K562 (cell line): ENCODE data around the gene PSMC6. TPM values are rescaled to one million over a fixed set of nuclear protein-coding genes. Genes with fewer than 3 reads are reported as not detected.
A peak's percentile ranks its signal among the peaks of the same experiment; 100 is the strongest.

Experiments used
- EHMT2 ChIP-seq: fragments of 450-650 bp; IDR thresholded peaks from 2 replicates; pipeline ENCODE4 v1.6.1; 2018; ENCODE audit warnings: antibody characterized with exemption
- ESRRB ChIP-seq: fragments of 250-450 bp; sonication (Bioruptor Pico); IDR thresholded peaks from 2 replicates; pipeline ENCODE4 v1.5.0; 2020; ENCODE audit warnings: mild to moderate bottlenecking, moderate library complexity, borderline replicate concordance
- FOSL1 ChIP-seq: fragments of 200-800 bp; sonication (Bioruptor generic); conservative IDR thresholded peaks from 2 replicates; pipeline ENCODE4 v1.6.1; 2016; ENCODE audit warnings: missing genetic modification characterization, missing compliant biosample characterization
- HDGF ChIP-seq: fragments of 450-650 bp; IDR thresholded peaks from 2 replicates; pipeline ENCODE4 v1.6.1; 2016
- SIN3B ChIP-seq: fragments of 450-650 bp; IDR thresholded peaks from 2 replicates; pipeline ENCODE4 v1.6.1; 2017; ENCODE audit warnings: low read depth, mild to moderate bottlenecking, moderate library complexity
- SPI1 ChIP-seq: IDR thresholded peaks from 2 replicates; pipeline ENCODE4 v1.6.1; 2011; ENCODE audit warnings: low read depth, low read length, control low read depth, borderline replicate concordance
- SRSF9 ChIP-seq: fragments of 200-400 bp; formaldehyde crosslinking; IDR thresholded peaks from 2 replicates; pipeline ENCODE4 v1.6.1; 2017; ENCODE audit warnings: low read depth, low read length, borderline replicate concordance
- STAT5A ChIP-seq: IDR thresholded peaks from 2 replicates; pipeline ENCODE4 v1.6.1; 2012; ENCODE audit warnings: low read length, inconsistent platforms, borderline replicate concordance
- ZKSCAN8 ChIP-seq: fragments of 200-800 bp; sonication (Bioruptor generic); IDR thresholded peaks from 2 replicates; pipeline ENCODE4 v1.6.1; 2016; ENCODE audit warnings: missing genetic modification characterization, missing compliant biosample characterization
- ZNF263 ChIP-seq: sonication (generic); formaldehyde crosslinking; IDR thresholded peaks from 2 replicates; pipeline ENCODE4 v1.8.0; 2022; ENCODE audit warnings: mild to moderate bottlenecking, missing genetic modification reagents, borderline replicate concordance
- ZNF584 ChIP-seq: fragments of 200-800 bp; sonication (Bioruptor generic); IDR thresholded peaks from 2 replicates; pipeline ENCODE4 v1.6.1; 2016; ENCODE audit warnings: low read depth, mild to moderate bottlenecking, missing genetic modification characterization, missing compliant biosample characterization
- ZNF830 ChIP-seq: fragments of 250-450 bp; sonication (Bioruptor Pico); IDR thresholded peaks from 2 replicates; pipeline ENCODE4 v1.5.0; 2021; ENCODE audit warnings: mild to moderate bottlenecking
- polyA plus RNA-seq, 8 experiments: library from polyadenylated mRNA; depleted of rRNA in 4 of 8; stranded (reverse) in 5 of 8; unstranded in 3 of 8; fragments of >200 nt; fragmentation: Nextera tagmentation in 2 of 8; fragmentation: Illumina TruSeq in 1 of 8; extraction: Ambion mirVana in 2 of 8; extraction: Trizol in 1 of 8; gene quantifications; 2 replicates each; pipeline versions ENCODE4 v1.2.1 to v1.2.3, GENCODE V29; 2011 to 2014; ENCODE audit warnings: inconsistent platforms in 1 of 8, missing spikeins in 1 of 8
- total RNA-seq, 7 experiments: library from RNA; depleted of rRNA in 6 of 7; stranded (reverse); fragments of >200 nt in 6 of 7; fragmentation: Illumina TruSeq in 2 of 7; extraction: Trizol in 2 of 7; gene quantifications; 2 replicates each; pipeline versions ENCODE4 v1.2.1 to v1.2.3, GENCODE V29; 2011 to 2021; ENCODE audit warnings: low replicate concordance in 1 of 7
- TF ChIP-seq, protein P1 (sequence below): fragments of 200-400 bp; formaldehyde crosslinking; IDR thresholded peaks from 2 replicates; pipeline ENCODE4 v1.6.1; 2017; ENCODE audit warnings: mild to moderate bottlenecking, low read depth, low read length, moderate library complexity
- TF ChIP-seq, protein P2 (sequence below), 3 experiments: fragments of 200-800 bp in 1 of 3; fragments of 250-450 bp in 1 of 3; fragments of 450-650 bp in 1 of 3; sonication (Bioruptor Pico) in 1 of 3; sonication (Bioruptor generic) in 1 of 3; formaldehyde crosslinking in 1 of 3; IDR thresholded peaks; 2 replicates each; pipeline versions ENCODE4 v1.6.1 to v1.8.0; 2016 to 2022; ENCODE audit warnings: mild to moderate bottlenecking in 2 of 3, missing genetic modification characterization in 2 of 3, missing compliant biosample characterization in 1 of 3, moderate library complexity in 1 of 3
- TF ChIP-seq, protein P3 (sequence below): fragments of 250-450 bp; sonication (Bioruptor Pico); IDR thresholded peaks from 2 replicates; pipeline ENCODE4 v1.8.0; 2022; ENCODE audit warnings: moderate library complexity, mild to moderate bottlenecking, inconsistent platforms
- TF ChIP-seq, protein P4 (sequence below): fragments of 450-650 bp; formaldehyde crosslinking; IDR thresholded peaks from 2 replicates; pipeline ENCODE4 v1.4.0; 2022; ENCODE audit warnings: missing genetic modification characterization
- TF ChIP-seq, protein P5 (sequence below): sonication (generic); formaldehyde crosslinking; IDR thresholded peaks from 2 replicates; pipeline ENCODE4 v1.8.0; 2022; ENCODE audit warnings: mild to moderate bottlenecking, missing genetic modification reagents

PSMC6 gene
- total and polyA plus RNA-seq, 9 of the 15 experiments (the other 6 are each of a cell fraction or from before 2014, with no cell fraction given): 91.4 to 224 (median 182) TPM

DNA sequence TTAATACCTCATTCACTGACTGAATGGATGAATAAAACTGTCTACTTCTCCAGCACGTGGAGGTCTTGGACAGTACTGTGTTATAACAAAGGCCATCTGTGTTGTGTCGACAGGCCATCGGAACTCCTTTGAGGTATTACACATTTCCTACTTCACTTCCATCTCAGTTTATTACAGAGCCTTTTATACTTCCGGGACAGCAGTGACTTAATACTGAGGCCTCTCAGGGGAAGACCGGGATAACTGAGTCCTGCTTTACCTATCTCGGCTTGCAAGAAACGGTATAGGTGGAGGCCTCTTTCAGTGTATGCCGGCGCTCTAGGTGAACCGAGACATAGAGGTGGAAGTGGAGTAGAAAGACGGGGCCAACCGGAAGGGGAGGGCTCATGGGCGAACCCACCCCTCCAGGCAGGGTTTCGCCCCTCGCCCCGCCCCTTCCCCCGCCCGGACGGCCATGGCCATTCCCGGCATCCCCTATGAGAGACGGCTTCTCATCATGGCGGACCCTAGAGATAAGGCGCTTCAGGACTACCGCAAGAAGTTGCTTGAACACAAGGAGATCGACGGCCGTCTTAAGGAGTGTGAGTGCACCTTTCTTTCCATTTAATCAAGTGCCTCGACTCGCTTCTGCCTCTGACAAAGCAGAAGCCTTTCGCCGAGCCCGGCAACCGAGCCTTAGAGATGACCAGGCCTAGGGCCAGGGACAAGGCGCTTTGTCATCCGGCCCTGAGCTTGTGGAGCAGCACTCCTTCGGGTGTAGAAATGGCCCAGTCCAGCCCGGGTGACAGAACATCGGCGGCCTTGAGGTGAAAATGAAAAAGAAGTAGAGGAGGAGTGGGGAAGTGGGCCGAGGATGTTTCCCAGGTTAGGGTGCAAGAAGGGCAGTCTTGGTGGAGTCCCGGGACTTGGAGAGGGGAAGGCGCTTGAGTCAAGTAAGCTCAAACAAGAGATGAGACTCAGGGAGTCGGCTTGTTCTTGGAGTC, at the start of gene PSMC6 (continued):
- no peak for TF ChIP-seq ZNF584 (CRISPR knock-in tag)
- TF ChIP-seq EHMT2: no peak
- TF ChIP-seq, protein P1, sequence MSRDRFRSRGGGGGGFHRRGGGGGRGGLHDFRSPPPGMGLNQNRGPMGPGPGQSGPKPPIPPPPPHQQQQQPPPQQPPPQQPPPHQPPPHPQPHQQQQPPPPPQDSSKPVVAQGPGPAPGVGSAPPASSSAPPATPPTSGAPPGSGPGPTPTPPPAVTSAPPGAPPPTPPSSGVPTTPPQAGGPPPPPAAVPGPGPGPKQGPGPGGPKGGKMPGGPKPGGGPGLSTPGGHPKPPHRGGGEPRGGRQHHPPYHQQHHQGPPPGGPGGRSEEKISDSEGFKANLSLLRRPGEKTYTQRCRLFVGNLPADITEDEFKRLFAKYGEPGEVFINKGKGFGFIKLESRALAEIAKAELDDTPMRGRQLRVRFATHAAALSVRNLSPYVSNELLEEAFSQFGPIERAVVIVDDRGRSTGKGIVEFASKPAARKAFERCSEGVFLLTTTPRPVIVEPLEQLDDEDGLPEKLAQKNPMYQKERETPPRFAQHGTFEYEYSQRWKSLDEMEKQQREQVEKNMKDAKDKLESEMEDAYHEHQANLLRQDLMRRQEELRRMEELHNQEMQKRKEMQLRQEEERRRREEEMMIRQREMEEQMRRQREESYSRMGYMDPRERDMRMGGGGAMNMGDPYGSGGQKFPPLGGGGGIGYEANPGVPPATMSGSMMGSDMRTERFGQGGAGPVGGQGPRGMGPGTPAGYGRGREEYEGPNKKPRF: no peak
- no peak for TF ChIP-seq ESRRB (CRISPR knock-in tag)
- TF ChIP-seq ZNF830: no peak
- no peak for TF ChIP-seq ZKSCAN8 (CRISPR knock-in tag)
- TF ChIP-seq, protein P2, sequence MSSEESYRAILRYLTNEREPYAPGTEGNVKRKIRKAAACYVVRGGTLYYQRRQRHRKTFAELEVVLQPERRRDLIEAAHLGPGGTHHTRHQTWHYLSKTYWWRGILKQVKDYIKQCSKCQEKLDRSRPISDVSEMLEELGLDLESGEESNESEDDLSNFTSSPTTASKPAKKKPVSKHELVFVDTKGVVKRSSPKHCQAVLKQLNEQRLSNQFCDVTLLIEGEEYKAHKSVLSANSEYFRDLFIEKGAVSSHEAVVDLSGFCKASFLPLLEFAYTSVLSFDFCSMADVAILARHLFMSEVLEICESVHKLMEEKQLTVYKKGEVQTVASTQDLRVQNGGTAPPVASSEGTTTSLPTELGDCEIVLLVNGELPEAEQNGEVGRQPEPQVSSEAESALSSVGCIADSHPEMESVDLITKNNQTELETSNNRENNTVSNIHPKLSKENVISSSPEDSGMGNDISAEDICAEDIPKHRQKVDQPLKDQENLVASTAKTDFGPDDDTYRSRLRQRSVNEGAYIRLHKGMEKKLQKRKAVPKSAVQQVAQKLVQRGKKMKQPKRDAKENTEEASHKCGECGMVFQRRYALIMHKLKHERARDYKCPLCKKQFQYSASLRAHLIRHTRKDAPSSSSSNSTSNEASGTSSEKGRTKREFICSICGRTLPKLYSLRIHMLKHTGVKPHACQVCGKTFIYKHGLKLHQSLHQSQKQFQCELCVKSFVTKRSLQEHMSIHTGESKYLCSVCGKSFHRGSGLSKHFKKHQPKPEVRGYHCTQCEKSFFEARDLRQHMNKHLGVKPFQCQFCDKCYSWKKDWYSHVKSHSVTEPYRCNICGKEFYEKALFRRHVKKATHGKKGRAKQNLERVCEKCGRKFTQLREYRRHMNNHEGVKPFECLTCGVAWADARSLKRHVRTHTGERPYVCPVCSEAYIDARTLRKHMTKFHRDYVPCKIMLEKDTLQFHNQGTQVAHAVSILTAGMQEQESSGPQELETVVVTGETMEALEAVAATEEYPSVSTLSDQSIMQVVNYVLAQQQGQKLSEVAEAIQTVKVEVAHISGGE (CRISPR knock-in tag; IDR thresholded peaks at IDR 0.05): 0 out of 6 replicates have a peak, but pooled peaks of 2 of the 3 experiments have one; percentile 13 to 31
- TF ChIP-seq, protein P3, sequence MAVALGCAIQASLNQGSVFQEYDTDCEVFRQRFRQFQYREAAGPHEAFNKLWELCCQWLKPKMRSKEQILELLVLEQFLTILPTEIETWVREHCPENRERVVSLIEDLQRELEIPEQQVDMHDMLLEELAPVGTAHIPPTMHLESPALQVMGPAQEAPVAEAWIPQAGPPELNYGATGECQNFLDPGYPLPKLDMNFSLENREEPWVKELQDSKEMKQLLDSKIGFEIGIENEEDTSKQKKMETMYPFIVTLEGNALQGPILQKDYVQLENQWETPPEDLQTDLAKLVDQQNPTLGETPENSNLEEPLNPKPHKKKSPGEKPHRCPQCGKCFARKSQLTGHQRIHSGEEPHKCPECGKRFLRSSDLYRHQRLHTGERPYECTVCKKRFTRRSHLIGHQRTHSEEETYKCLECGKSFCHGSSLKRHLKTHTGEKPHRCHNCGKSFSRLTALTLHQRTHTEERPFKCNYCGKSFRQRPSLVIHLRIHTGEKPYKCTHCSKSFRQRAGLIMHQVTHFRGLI (CRISPR knock-in tag): no peak
- no peak for TF ChIP-seq HDGF
- TF ChIP-seq FOSL1 (tag): no peak
- TF ChIP-seq STAT5A: no peak
- TF ChIP-seq, protein P4, sequence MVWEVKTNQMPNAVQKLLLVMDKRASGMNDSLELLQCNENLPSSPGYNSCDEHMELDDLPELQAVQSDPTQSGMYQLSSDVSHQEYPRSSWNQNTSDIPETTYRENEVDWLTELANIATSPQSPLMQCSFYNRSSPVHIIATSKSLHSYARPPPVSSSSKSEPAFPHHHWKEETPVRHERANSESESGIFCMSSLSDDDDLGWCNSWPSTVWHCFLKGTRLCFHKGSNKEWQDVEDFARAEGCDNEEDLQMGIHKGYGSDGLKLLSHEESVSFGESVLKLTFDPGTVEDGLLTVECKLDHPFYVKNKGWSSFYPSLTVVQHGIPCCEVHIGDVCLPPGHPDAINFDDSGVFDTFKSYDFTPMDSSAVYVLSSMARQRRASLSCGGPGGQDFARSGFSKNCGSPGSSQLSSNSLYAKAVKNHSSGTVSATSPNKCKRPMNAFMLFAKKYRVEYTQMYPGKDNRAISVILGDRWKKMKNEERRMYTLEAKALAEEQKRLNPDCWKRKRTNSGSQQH: no peak
- 0 out of 2 replicates have a peak, but pooled peaks have one; percentile 26 for TF ChIP-seq SIN3B
- TF ChIP-seq SRSF9: no peak
- TF ChIP-seq ZNF263: no peak; the same call in 1 of the 2 replicates
- TF ChIP-seq, protein P5, sequence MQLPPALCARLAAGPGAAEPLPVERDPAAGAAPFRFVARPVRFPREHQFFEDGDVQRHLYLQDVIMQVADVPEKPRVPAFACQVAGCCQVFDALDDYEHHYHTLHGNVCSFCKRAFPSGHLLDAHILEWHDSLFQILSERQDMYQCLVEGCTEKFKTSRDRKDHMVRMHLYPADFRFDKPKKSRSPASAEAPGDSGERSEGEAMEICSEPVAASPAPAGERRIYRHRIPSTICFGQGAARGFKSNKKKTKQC: no peak
- 0 out of 2 replicates have a peak, but pooled peaks have one; percentile 25 for TF ChIP-seq SPI1
